H1 (cell line): ENCODE measurements around the gene GGT7. TPM values are rescaled to one million over a fixed set of nuclear protein-coding genes. Genes with fewer than 3 reads are reported as not detected.

Experiments
- HDAC6 ChIP-seq: IDR thresholded peaks from one replicate; pipeline ENCODE4 v1.7.1; 2012; ENCODE audit warnings: low read depth, mild to moderate bottlenecking, inconsistent platforms, low read length, moderate library complexity
- RXRA ChIP-seq: IDR thresholded peaks from 2 replicates; pipeline ENCODE4 v1.6.1; 2011; ENCODE audit warnings: low read depth, mild to moderate bottlenecking, low read length, moderate library complexity; ENCODE audit not compliant: insufficient read depth
- SRF ChIP-seq: IDR thresholded peaks from 2 replicates; pipeline ENCODE4 v1.6.1; 2011; ENCODE audit warnings: mild to moderate bottlenecking, low read depth, low read length, moderate library complexity
- polyA plus RNA-seq, 7 experiments: library from polyadenylated mRNA; depleted of rRNA in 3 of 7; stranded (reverse) in 5 of 7; unstranded in 2 of 7; fragments of >200 nt in 5 of 7; fragments of 200-250 nt in 2 of 7; gene quantifications; 1 replicate in 5 of 7; 2 replicates in 1 of 7; 4 replicates in 1 of 7; pipeline versions ENCODE4 v1.2.1 to v1.2.3, GENCODE V29; 2011 to 2013; ENCODE audit warnings: missing spikeins in 2 of 7, mixed read lengths in 2 of 7
- total RNA-seq: library from RNA; stranded (reverse); fragmentation: NEBNext Ultra II Directional; extraction: Animal tissue kit (Norgen Biotek cat#: 25700); gene quantifications from 2 replicates; pipeline ENCODE4 v1.2.1, GENCODE V29; 2021
- TF ChIP-seq, protein P1 (sequence below): IDR thresholded peaks from 2 replicates; pipeline ENCODE4 v1.6.1; 2012; ENCODE audit warnings: low read length, inconsistent platforms

Gene GGT7
- total and polyA plus RNA-seq, 2 of the 8 experiments (the other 6 are each of a cell fraction or from before 2014, with no cell fraction given): 20.2 to 25.5 TPM

GRCh38 chr20:34907616-34908469, 35.2 kb upstream of the GGT7 start (continued):
- TF ChIP-seq HDAC6 (no peak), RXRA (no peak), SRF (no peak)
- TF ChIP-seq, protein P1, sequence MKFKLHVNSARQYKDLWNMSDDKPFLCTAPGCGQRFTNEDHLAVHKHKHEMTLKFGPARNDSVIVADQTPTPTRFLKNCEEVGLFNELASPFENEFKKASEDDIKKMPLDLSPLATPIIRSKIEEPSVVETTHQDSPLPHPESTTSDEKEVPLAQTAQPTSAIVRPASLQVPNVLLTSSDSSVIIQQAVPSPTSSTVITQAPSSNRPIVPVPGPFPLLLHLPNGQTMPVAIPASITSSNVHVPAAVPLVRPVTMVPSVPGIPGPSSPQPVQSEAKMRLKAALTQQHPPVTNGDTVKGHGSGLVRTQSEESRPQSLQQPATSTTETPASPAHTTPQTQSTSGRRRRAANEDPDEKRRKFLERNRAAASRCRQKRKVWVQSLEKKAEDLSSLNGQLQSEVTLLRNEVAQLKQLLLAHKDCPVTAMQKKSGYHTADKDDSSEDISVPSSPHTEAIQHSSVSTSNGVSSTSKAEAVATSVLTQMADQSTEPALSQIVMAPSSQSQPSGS: no peak
